Activated B cell treated with CpG ODN at 0.5 μM for 24 hours (primary cell): ENCODE results near the gene ERVFRD-1. TPM values are rescaled to one million over a fixed set of nuclear protein-coding genes. Genes with fewer than 3 reads are reported as not detected.
"Not testable (repeated sequence)": the region's sequence is repeated elsewhere in the genome, so short reads cannot be mapped to it uniquely, and the experiment has no call there.

Source experiments
- ATAC-seq: fragments of 200-7000 bp; cut with Tn5 transposase; one replicate; pipeline ENCODE4 v1.10.0; 2021; ENCODE audit warnings: low read depth, mild to moderate bottlenecking, moderate library complexity
- CTCF ChIA-PET: fragments of 350-600 bp; sonication (Branson Sonifier 250); formaldehyde crosslinking; loops from one replicate; lab custom pipeline; 2021; ENCODE audit warnings: antibody characterized with exemption; lab: Charles Lee
- POLR2A ChIA-PET: fragments of 350-600 bp; sonication (Branson Sonifier 250); formaldehyde crosslinking; loops from one replicate; lab custom pipeline; 2021; ENCODE audit warnings: antibody characterized with exemption; lab: Charles Lee
- DNase-seq: peaks from one replicate; pipeline ENCODE4 v3.0.0; 2022
- H3K27ac Mint-ChIP-seq: one replicate; pipeline ENCODE4 v1.8.0; 2020; ENCODE audit warnings: mixed read lengths
- H3K27me3 Mint-ChIP-seq: one replicate; pipeline ENCODE4 v1.8.0; 2021; ENCODE audit warnings: mixed read lengths
- H3K36me3 Mint-ChIP-seq: one replicate; pipeline ENCODE4 v1.8.0; 2021; ENCODE audit warnings: low read depth, mixed read lengths
- H3K4me1 Mint-ChIP-seq: one replicate; pipeline ENCODE4 v1.8.0; 2021; ENCODE audit warnings: mixed read lengths
- H3K4me3 Mint-ChIP-seq: one replicate; pipeline ENCODE4 v1.8.0; 2020; ENCODE audit warnings: mild to moderate bottlenecking, mixed read lengths
- H3K9me3 Mint-ChIP-seq: one replicate; pipeline ENCODE4 v1.8.0; 2020; ENCODE audit warnings: mixed read lengths
- CTCF ChIP-seq: fragments of 200-600 bp; IDR thresholded peaks from one replicate; pipeline ENCODE4 v1.8.0; 2022; ENCODE audit warnings: antibody characterized with exemption, mild to moderate bottlenecking
- intact Hi-C: fragments of 100-400 bp; cut with micrococcal nuclease; formaldehyde crosslinking; loops from one replicate; pipeline ENCODE4 v1.15.1; 2024
- total RNA-seq: library from RNA; stranded (reverse); gene quantifications from 2 replicates; pipeline ENCODE4 v1.2.3, GENCODE V29; 2022

Gene ERVFRD-1
- total RNA-seq, 1 donor from 2014 or later: not detected

GRCh38 chr6:11121851-11122250 is 10.3 kb upstream of the ERVFRD-1 start:
- TF ChIP-seq CTCF: no peak
- H3K4me3 Mint-ChIP-seq: no peak overlapping the region
- H3K36me3 Mint-ChIP-seq: peaks cover 3% of the 10 kb centered on the region
- peaks cover 2% of the 10 kb centered on the region for H3K4me1 Mint-ChIP-seq
- ATAC-seq (no peak), DNase-seq (no peak)
- H3K9me3 Mint-ChIP-seq: no peaks in the 10 kb centered on the region
- intact Hi-C loops: no loop called here
- POLR2A ChIA-PET: no interaction called here
- no peaks in the 10 kb centered on the region for H3K27me3 Mint-ChIP-seq
- H3K27ac Mint-ChIP-seq: no peak overlapping the region
- CTCF ChIA-PET: no interaction called here

- ATAC-seq (no peak), DNase-seq (no peak)
- TF ChIP-seq CTCF: no peak
- intact Hi-C loops: no loop called here
- Mint-ChIP-seq H3K9me3 (no peaks in the 10 kb centered on the region), H3K27ac (no peak overlapping the region), H3K4me1 (peaks cover 9% of the 10 kb centered on the region), H3K27me3 (no peaks in the 10 kb centered on the region), H3K4me3 (no peak overlapping the region), H3K36me3 (no peaks in the 10 kb centered on the region)
- CTCF ChIA-PET: no interaction called here
- POLR2A ChIA-PET: no interaction called here
Measured at GRCh38 chr6:11120271-11121005, 8.9 kb upstream of the ERVFRD-1 start.

GRCh38 chr6:11115808-11116536 is 4.4 kb upstream of the ERVFRD-1 start:
- H3K9me3 Mint-ChIP-seq, H3K27ac Mint-ChIP-seq, intact Hi-C loops, CTCF ChIA-PET, H3K27me3 Mint-ChIP-seq, H3K36me3 Mint-ChIP-seq, DNase-seq, H3K4me3 Mint-ChIP-seq: not testable (repeated sequence)
- POLR2A ChIA-PET: interaction anchor here (0.8 kb wide), 1 partner anchor 421 kb away, joined by 4 read pairs; the partner anchor contains the start of gene PAK1IP1
- peak; percentile 50 for ATAC-seq
- peaks cover 18% of the 10 kb centered on the region for H3K4me1 Mint-ChIP-seq

- Mint-ChIP-seq H3K27me3 (no peaks in the 10 kb centered on the region), H3K36me3 (no peaks in the 10 kb centered on the region), H3K27ac (no peak overlapping the region), H3K9me3 (no peaks in the 10 kb centered on the region), H3K4me3 (no peak overlapping the region), H3K4me1 (peaks cover 20% of the 10 kb centered on the region)
- POLR2A ChIA-PET: interaction anchor here (0.7 kb wide), 1 partner anchor 1496 kb away, joined by 3 read pairs; no protein-coding TSS in a partner anchor
- ATAC-seq: no peak
- TF ChIP-seq CTCF: no peak
- CTCF ChIA-PET: no interaction called here
- DNase-seq: no peak
- intact Hi-C loops: no loop called here
Measured at GRCh38 chr6:11113038-11113437, 1.5 kb upstream of the ERVFRD-1 start.

GRCh38 chr6:11111769-11112437 is 378 bp upstream of the ERVFRD-1 start:
- CTCF ChIA-PET: no interaction called here
- no peak overlapping the region for H3K4me3 Mint-ChIP-seq
- intact Hi-C loops: no loop called here
- peaks cover 20% of the 10 kb centered on the region for H3K4me1 Mint-ChIP-seq
- no peaks in the 10 kb centered on the region for H3K9me3 Mint-ChIP-seq
- H3K36me3 Mint-ChIP-seq: no peaks in the 10 kb centered on the region
- TF ChIP-seq CTCF: no peak
- ATAC-seq (no peak), DNase-seq (no peak)
- H3K27ac Mint-ChIP-seq: no peak overlapping the region
- H3K27me3 Mint-ChIP-seq: no peaks in the 10 kb centered on the region
- POLR2A ChIA-PET: no interaction called here
